Peyer's patch (tissue), 4 donors: ENCODE results near the gene CRTAC1. TPM values are rescaled to one million over a fixed set of nuclear protein-coding genes. Genes with fewer than 3 reads are reported as not detected.
A peak's percentile ranks its signal among the peaks of the same experiment; 100 is the strongest.

Source experiments
- DNase-seq, 3 donors: peaks; one replicate each; pipeline ENCODE4 v3.0.0-alpha.2; 2017 to 2019
- H3K27ac ChIP-seq, 4 donors: fragments of 200-600 bp; sonication (generic); one replicate each; pipeline ENCODE4 v1.5.1; 2016 to 2019
- H3K27me3 ChIP-seq, 2 donors: fragments of 200-600 bp; sonication (generic); one replicate each; pipeline ENCODE4 v1.5.1; 2019
- H3K36me3 ChIP-seq, 3 donors: fragments of 200-600 bp; sonication (generic); one replicate each; pipeline ENCODE4 v1.5.1; 2016 to 2019
- H3K4me1 ChIP-seq, 4 donors: fragments of 200-600 bp; sonication (generic); one replicate each; pipeline ENCODE4 v1.5.1; 2016 to 2019
- H3K4me3 ChIP-seq, 4 donors: fragments of 200-600 bp; sonication (generic); 1 replicate in 3 of 4; 2 replicates in 1 of 4; pipeline ENCODE4 v1.5.1; 2016 to 2019; ENCODE audit warnings: mild to moderate bottlenecking in 1 of 4
- H3K9me3 ChIP-seq, 4 donors: fragments of 200-600 bp; sonication (generic); one replicate each; pipeline ENCODE4 v1.5.1; 2016 to 2019; ENCODE audit warnings: mild to moderate bottlenecking in 1 of 4
- POLR2A ChIP-seq, 2 donors: fragments of 450-650 bp; IDR thresholded peaks; one replicate each; pipeline ENCODE4 v1.5.1; 2017; ENCODE audit warnings: antibody characterized with exemption in 2 of 2, mild to moderate bottlenecking in 2 of 2, moderate library complexity in 2 of 2
- total RNA-seq, 4 donors: library from RNA; depleted of rRNA; stranded (reverse); fragments of >200 nt; gene quantifications; one replicate each; pipeline ENCODE4 v1.1.0, GENCODE V29; 2016
- TF ChIP-seq, protein P1 (sequence below), 6 experiments: fragments of 450-650 bp in 4 of 6; fragments of 200-600 bp in 2 of 6; sonication (generic) in 1 of 6; IDR thresholded peaks; one replicate each; pipeline ENCODE4 v1.5.1; 2017 to 2019; ENCODE audit warnings: antibody characterized with exemption in 6 of 6, mild to moderate bottlenecking in 3 of 6, moderate library complexity in 1 of 6

The CRTAC1 gene
- total RNA-seq, 4 donors from 2014 or later = 0.53 TPM; not detected in 3

DNA sequence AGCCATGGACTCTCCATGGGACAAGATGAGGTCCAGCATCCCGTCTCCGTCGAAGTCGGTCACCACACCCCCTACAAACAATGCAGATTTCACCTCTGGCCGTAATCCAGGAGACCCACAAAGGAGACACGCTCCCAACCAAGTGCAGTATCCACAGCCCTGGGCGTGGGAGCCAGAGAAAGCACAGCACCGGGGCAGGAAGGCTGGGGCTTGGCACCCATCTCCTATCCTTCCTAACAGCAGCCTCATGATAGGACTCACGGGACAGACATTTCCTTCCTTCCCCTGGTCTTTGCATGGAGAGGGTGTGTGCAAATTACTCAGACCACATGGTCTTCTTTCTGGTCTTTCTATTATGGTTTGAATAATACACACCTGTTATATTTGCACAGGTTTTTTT is 134.5 kb downstream of the CRTAC1 start:
- DNase-seq = no peak
- no peak for TF ChIP-seq POLR2A (IDR thresholded peaks at IDR 0.05)
- TF ChIP-seq, protein P1, sequence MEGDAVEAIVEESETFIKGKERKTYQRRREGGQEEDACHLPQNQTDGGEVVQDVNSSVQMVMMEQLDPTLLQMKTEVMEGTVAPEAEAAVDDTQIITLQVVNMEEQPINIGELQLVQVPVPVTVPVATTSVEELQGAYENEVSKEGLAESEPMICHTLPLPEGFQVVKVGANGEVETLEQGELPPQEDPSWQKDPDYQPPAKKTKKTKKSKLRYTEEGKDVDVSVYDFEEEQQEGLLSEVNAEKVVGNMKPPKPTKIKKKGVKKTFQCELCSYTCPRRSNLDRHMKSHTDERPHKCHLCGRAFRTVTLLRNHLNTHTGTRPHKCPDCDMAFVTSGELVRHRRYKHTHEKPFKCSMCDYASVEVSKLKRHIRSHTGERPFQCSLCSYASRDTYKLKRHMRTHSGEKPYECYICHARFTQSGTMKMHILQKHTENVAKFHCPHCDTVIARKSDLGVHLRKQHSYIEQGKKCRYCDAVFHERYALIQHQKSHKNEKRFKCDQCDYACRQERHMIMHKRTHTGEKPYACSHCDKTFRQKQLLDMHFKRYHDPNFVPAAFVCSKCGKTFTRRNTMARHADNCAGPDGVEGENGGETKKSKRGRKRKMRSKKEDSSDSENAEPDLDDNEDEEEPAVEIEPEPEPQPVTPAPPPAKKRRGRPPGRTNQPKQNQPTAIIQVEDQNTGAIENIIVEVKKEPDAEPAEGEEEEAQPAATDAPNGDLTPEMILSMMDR (IDR thresholded peaks at IDR 0.05) = no peak

DNA sequence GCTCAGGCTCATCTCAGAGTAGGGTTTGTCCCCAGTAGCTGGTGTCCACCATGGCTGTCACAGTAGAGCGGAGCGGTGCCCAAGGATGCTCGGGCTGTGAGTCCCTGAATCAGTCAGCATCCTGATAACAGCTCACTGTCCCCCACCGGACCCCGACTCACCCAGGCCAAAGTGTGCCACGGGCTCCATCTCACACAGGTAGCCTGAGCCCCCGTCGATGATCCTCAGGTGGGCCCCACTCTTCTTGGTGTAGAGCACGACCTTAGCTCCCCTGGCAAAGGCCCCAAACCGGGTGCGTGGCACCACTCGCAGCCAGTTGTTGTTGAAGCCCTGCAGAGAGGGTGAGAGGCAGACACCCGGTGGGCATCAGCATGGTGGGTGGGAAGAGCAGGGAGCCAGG is 135.3 kb downstream of the CRTAC1 start:
- TF ChIP-seq POLR2A (IDR thresholded peaks at IDR 0.05) = no peak
- TF ChIP-seq, protein P1 (IDR thresholded peaks at IDR 0.05) = no peak
- Histone ChIP-seq H3K4me1 (no peaks in the 10 kb centered on the region), H3K9me3 (no peaks in the 10 kb centered on the region), H3K27ac (no peak overlapping the region), H3K36me3 (no peaks in the 10 kb centered on the region), H3K27me3 (no peaks in the 10 kb centered on the region), H3K4me3 (no peak overlapping the region)
- DNase-seq = peak in 1 of 3 donors; percentile 27

More for the DNA sequence above, 134.5 kb downstream of the CRTAC1 start:
- H3K4me3 ChIP-seq = no peak overlapping the region
- H3K27me3 ChIP-seq = no peaks in the 10 kb centered on the region
- no peaks in the 10 kb centered on the region for H3K36me3 ChIP-seq
- H3K27ac ChIP-seq = no peak overlapping the region
- no peaks in the 10 kb centered on the region for H3K9me3 ChIP-seq
- H3K4me1 ChIP-seq = no peaks in the 10 kb centered on the region

- H3K27ac ChIP-seq = no peak overlapping the region
- no peak for TF ChIP-seq POLR2A (IDR thresholded peaks at IDR 0.05)
- TF ChIP-seq, protein P1 (IDR thresholded peaks at IDR 0.05) = no peak
- no peaks in the 10 kb centered on the region for H3K9me3 ChIP-seq
- DNase-seq = no peak
- H3K36me3 ChIP-seq = no peaks in the 10 kb centered on the region
- H3K4me1 ChIP-seq = no peaks in the 10 kb centered on the region
- no peaks in the 10 kb centered on the region for H3K27me3 ChIP-seq
- no peak overlapping the region for H3K4me3 ChIP-seq
Measured at GRCh38 chr10:97894092-97894491, 136.3 kb downstream of the CRTAC1 start.

GRCh38 chr10:97892939-97893338 is 137.5 kb downstream of the CRTAC1 start:
- no peak for DNase-seq
- no peaks in the 10 kb centered on the region for H3K4me1 ChIP-seq
- H3K9me3 ChIP-seq = no peaks in the 10 kb centered on the region
- H3K27ac ChIP-seq = no peak overlapping the region
- TF ChIP-seq, protein P1 (IDR thresholded peaks at IDR 0.05) = no peak
- TF ChIP-seq POLR2A (IDR thresholded peaks at IDR 0.05) = no peak
- H3K36me3 ChIP-seq = no peaks in the 10 kb centered on the region
- no peak overlapping the region for H3K4me3 ChIP-seq
- H3K27me3 ChIP-seq = no peaks in the 10 kb centered on the region

GRCh38 chr10:97892506-97892905 is 137.9 kb downstream of the CRTAC1 start:
- Histone ChIP-seq H3K4me1 (no peaks in the 10 kb centered on the region), H3K27ac (no peak overlapping the region), H3K9me3 (no peaks in the 10 kb centered on the region), H3K36me3 (no peaks in the 10 kb centered on the region), H3K27me3 (no peaks in the 10 kb centered on the region), H3K4me3 (no peak overlapping the region)
- DNase-seq = no peak
- TF ChIP-seq, protein P1 (IDR thresholded peaks at IDR 0.05) = no peak
- TF ChIP-seq POLR2A (IDR thresholded peaks at IDR 0.05) = no peak
